Tibial nerve (tissue), 4 donors: Measurements from ENCODE around the gene RAD51C.

ENCODE experiments used
- EP300 ChIP-seq, 2 donors: sonication (generic); formaldehyde crosslinking; IDR thresholded peaks; one replicate each; pipeline ENCODE4 v1.6.1; 2017; ENCODE audit warnings: antibody characterized with exemption in 2 of 2, mild to moderate bottlenecking in 1 of 2
- POLR2A ChIP-seq, 2 donors: fragments of 450-650 bp; IDR thresholded peaks; one replicate each; pipeline ENCODE4 v1.6.1; 2017; ENCODE audit warnings: antibody characterized with exemption in 2 of 2, mild to moderate bottlenecking in 2 of 2, moderate library complexity in 2 of 2
- TF ChIP-seq, protein P1 (sequence below), 5 experiments: fragments of 200-600 bp in 3 of 5; fragments of 450-650 bp in 2 of 5; sonication (generic) in 3 of 5; IDR thresholded peaks; one replicate each; pipeline ENCODE4 v1.5.1; 2016 to 2019; ENCODE audit warnings: antibody characterized with exemption in 5 of 5, mild to moderate bottlenecking in 3 of 5, moderate library complexity in 2 of 5

DNA sequence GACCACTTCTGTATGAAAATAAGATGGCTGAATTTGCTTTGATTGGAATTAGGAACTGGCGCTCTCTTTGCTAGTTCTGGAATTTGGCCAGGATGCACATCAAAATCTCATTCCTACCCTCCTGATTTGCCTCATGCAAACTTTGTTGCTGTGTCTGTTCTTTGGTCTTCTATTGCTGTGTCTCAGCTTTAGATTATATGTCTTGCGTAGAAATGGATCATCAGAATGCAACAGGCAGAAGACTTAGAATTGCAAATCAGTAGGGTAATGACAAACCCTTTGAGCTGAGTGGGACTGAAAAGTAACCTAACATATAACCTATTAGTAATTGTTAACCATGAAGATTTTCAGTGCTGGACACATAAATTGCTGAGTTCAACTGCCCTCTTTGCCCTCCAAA is 30.3 kb downstream of the RAD51C start:
- TF ChIP-seq, protein P1, sequence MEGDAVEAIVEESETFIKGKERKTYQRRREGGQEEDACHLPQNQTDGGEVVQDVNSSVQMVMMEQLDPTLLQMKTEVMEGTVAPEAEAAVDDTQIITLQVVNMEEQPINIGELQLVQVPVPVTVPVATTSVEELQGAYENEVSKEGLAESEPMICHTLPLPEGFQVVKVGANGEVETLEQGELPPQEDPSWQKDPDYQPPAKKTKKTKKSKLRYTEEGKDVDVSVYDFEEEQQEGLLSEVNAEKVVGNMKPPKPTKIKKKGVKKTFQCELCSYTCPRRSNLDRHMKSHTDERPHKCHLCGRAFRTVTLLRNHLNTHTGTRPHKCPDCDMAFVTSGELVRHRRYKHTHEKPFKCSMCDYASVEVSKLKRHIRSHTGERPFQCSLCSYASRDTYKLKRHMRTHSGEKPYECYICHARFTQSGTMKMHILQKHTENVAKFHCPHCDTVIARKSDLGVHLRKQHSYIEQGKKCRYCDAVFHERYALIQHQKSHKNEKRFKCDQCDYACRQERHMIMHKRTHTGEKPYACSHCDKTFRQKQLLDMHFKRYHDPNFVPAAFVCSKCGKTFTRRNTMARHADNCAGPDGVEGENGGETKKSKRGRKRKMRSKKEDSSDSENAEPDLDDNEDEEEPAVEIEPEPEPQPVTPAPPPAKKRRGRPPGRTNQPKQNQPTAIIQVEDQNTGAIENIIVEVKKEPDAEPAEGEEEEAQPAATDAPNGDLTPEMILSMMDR (IDR thresholded peaks at IDR 0.05) = no peak
- TF ChIP-seq EP300 (IDR thresholded peaks at IDR 0.05) (no peak), POLR2A (IDR thresholded peaks at IDR 0.05) (no peak)
